HG03060 (cell line): Measurements from ENCODE around the gene TMEM273.

Experiments used
- ATAC-seq: cut with Tn5 transposase; IDR thresholded peaks from one replicate; pipeline ENCODE4 v1.9.1; 2021; ENCODE audit warnings: low read depth, moderate number of reproducible peaks; ENCODE audit not compliant: unreplicated experiment

TMEM273 gene

DNA sequence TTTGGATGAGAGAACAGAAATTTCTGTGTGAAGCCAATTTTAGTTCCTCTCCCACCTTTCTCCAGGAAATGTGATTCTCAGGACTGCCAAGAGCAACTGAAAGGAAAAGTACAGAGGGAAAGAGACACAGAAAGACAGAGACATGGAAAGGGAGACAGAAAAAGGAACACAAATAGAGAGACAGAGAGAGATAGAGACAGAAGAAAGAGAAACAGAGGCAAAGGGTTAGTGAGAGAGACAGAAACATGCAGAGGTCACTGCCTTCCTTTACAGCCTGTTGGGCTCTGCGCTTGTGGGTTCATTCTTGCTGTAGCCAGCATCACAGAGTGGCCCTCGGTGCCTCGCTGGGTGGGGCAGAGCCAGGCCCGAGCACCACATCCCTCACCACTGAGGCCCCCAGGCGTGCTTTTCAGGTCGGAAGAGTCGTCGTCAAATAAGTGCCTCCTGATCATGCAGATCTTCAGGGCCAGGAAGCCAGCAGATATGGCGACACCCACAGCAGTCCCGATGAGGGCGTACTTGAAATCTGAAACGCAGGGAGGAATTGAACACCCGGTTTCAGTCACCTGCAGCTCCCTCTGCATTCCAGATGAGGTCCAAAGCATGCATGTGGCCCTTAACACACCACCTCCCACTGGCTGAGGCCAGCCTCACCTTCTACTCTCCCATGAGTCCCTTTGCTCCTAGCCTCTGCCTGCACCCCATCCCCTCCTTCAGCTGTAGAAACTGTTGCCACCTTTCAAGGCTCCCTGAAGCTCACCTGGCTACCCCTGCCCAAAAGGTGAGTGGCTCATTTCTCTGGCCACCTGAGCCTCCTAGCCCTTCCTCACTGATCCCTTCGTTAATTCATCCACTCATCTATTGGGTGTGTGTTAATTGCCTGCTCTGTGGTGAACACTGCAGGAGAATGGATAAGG lies 21.4 kb downstream of the TMEM273 start:
- no peak for ATAC-seq

- no peak for ATAC-seq
These were observed 22.2 kb downstream of the TMEM273 start for GRCh38 chr10:49165821-49166483.

- ATAC-seq, result no peak
These were observed 22.9 kb downstream of the TMEM273 start for GRCh38 chr10:49165259-49165658.

DNA sequence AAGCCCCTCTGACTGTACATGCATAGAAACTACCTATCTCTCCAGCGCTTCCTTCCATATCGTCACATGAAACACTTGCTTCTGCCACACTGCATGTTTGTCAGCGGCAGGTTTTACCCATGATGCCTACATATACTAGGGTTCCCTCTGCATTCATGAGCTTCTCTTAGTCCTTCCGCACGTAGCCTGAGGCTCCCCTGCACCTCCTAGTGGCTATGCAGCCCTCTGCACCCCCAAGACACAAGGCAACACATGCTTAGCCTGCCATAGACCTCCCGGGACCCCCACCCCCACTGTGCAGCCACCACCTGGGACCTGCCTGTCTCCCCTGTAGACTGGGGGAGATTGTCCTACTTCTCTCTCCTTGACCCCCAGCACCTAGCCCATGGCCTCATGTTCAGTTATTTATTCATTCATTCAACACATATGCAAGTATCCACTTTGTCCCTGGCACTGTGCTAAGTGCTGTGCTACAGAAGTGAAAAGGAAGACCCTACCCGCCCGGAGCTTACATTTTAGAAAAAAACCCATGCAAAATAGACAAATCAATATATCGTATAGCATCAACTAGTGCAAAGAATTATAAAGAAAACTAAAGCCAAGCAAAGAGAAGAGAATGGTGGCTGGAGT lies 23.5 kb downstream of the TMEM273 start:
- peak; percentile 41 for ATAC-seq

DNA sequence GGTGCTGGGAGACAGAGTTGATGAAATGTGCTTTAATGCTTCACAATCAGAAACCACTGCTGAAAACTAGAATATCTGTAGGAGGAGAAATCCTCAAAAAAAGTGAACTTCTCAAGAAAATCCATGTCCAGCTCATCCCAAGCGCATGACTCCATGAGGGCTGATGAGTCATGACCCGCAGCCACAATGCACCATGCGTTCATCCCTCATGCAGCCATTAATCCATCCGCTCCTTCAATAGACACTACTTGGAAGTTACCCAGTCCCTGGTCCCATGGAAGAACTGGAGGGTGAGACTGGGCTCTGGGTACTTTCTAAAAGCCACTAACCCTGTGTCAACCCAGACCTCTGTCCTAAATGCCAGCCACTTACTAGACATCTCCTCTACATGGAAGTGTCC lies 24.4 kb downstream of the TMEM273 start:
- no peak for ATAC-seq

GRCh38 chr10:49162761-49163310 lies 25.4 kb downstream of the TMEM273 start:
- no peak for ATAC-seq

DNA sequence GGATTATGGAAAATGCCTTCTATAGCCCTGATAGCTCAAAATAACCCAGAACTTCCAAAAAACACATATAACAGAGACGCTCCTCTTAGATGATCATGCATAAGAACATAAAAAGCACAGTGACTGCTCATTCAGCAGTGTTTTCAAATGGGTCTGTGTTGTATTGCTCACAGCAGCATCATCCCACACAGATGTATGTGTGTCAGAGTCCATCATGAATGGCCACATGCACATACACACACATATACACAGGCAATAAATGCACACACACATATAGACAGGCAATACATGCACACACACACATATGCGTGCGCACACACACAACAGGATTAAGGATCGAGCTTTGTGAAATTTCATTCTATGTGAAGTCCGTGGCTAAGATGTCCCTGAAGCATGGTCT lies 26.1 kb downstream of the TMEM273 start:
- no peak for ATAC-seq

GRCh38 chr10:49161411-49161997 lies 26.7 kb downstream of the TMEM273 start:
- ATAC-seq, result no peak

GRCh38 chr10:49160814-49161213 lies 27.4 kb downstream of the TMEM273 start:
- ATAC-seq, result no peak

GRCh38 chr10:49160110-49160509 lies 28.1 kb downstream of the TMEM273 start:
- ATAC-seq, result no peak

DNA sequence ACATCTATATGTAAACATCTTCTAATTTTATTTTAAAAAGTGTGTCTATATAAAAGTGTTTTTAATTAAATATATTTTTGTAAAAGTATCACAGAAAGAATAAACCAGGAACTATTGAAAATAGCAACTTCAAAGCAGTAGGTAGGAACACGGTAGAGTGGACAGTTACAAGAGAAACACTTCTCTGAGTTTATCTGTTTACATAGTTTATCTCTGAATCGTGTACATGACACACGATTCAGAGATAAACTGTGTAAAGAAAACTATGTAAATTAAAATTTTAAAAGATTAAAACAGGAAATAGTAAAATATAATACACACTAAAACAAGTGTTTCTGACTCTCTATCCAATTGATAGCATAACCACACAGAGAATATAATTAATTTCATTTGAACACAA lies 29.3 kb downstream of the TMEM273 start:
- ATAC-seq, result no peak

GRCh38 chr10:49158404-49158803 lies 29.8 kb downstream of the TMEM273 start:
- no peak for ATAC-seq

DNA sequence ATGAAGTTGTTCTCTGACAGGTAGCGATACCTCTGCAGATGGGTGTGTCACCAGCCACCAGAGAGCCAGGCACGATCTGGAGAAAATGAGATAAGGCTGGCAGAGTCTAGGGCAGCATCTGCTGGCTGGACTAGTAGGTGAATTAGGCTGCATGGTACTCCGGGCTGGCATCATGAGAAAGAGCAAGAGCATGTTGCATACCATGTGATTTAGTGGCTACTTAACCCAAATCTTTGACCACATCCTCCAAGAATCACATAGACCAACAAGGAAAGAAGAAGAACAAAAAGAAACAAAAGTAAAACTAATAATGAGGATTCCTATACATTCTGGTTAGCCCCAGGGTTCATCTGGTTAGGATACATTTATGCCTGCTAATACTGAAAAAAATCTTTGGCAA lies 31.0 kb downstream of the TMEM273 start:
- no peak for ATAC-seq

DNA sequence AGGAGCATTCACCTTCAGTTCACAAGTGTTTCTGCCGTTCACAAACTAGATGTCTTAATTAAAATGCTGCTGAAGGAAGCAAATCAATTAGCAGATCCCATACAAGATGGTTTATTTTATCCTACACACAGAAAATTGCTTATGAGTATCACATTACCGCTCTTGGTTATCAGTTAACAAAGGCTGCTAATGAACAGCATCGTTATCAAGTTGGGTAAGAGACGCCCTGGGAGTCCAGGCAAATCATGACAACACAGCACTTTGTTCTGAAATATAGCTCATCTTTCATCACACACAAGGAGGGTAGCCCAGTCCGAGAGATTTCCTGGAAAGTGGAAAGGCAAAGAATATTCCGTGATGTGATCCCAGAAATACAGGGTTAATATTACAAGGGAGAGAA lies 33.5 kb downstream of the TMEM273 start:
- no peak for ATAC-seq

DNA sequence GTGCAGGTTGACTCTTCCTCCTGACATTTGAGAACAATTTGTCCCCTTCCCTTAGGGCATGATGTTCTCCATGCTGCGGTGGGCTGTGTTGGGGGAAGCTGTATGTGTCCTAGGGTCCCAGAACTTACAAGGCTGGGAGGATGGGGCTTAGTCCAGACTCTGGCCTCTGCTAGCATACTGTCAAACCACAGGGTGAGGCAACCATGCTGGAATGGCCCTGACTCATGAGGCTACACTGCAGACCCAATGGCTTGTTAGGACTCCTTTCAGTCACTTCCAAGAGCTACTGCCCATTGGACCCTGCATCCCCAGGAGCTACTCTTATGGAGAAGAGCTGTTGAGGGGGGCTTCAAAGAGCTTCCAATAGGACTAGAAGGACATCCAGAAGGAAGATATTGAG lies 34.2 kb downstream of the TMEM273 start:
- no peak for ATAC-seq

GRCh38 chr10:49153115-49153514 lies 35.1 kb downstream of the TMEM273 start:
- ATAC-seq, result no peak

GRCh38 chr10:49152663-49153062 lies 35.5 kb downstream of the TMEM273 start:
- no peak for ATAC-seq

DNA sequence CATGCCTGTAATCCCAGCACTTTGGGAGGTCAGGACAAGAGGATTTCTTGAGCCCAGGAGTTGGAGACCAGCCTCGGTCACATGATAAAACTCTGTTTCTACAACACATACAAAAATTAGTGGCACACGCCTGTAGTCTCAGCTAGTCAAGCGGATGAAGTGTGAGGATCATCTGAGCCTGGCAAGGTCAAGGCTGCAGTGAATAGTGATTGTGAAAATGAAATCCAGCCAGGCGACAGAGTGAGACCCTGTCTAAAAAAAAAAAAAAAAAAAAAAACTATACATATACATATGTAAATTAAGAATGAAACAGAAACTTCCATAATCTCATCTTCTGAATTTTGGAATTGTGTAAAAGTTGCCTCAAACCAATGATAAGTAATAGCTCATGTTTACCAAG lies 36.2 kb downstream of the TMEM273 start:
- no peak for ATAC-seq

GRCh38 chr10:49151481-49151880 lies 36.7 kb downstream of the TMEM273 start:
- ATAC-seq, result no peak

- ATAC-seq, result no peak
These were observed 37.2 kb downstream of the TMEM273 start for GRCh38 chr10:49151025-49151445.

GRCh38 chr10:49150426-49150825 lies 37.8 kb downstream of the TMEM273 start:
- ATAC-seq, result no peak
